Transverse colon (tissue), 4 donors: ENCODE data around the gene PRPF40B. TPM values are rescaled to one million over a fixed set of nuclear protein-coding genes. Genes with fewer than 3 reads are reported as not detected.

ENCODE experiments used
- DNase-seq: peaks from one replicate; pipeline ENCODE4 v3.0.0-alpha.2; 2019
- H3K27ac ChIP-seq, 4 donors: fragments of 200-600 bp; sonication (generic); 2 replicates each; pipeline ENCODE4 v1.5.1; 2016 to 2018; ENCODE audit warnings: inconsistent platforms in 4 of 4
- H3K27me3 ChIP-seq: fragments of 200-600 bp; sonication (generic); 2 replicates; pipeline ENCODE4 v1.5.1; 2017; ENCODE audit warnings: inconsistent platforms
- H3K36me3 ChIP-seq, 4 donors: fragments of 200-600 bp; sonication (generic); 2 replicates each; pipeline ENCODE4 v1.5.1; 2017 to 2019; ENCODE audit warnings: inconsistent platforms in 4 of 4
- H3K4me1 ChIP-seq, 4 donors: fragments of 200-600 bp; sonication (generic); 2 replicates each; pipeline ENCODE4 v1.5.1; 2017 to 2020; ENCODE audit warnings: inconsistent platforms in 4 of 4
- H3K4me3 ChIP-seq, 4 donors: fragments of 200-600 bp; sonication (generic); 1 replicate in 1 of 4; 2 replicates in 3 of 4; pipeline versions ENCODE4 v1.5.1 to v1.6.1; 2017 to 2019; ENCODE audit warnings: inconsistent platforms in 4 of 4
- H3K9me3 ChIP-seq, 2 donors: fragments of 200-600 bp; sonication (generic); 2 replicates each; pipeline ENCODE4 v1.5.1; 2017 to 2019; ENCODE audit warnings: inconsistent platforms in 2 of 2
- CTCF ChIP-seq, 5 experiments: fragments of 200-600 bp in 3 of 5; fragments of 450-650 bp in 2 of 5; sonication (generic) in 3 of 5; IDR thresholded peaks; 1 replicate in 2 of 5; 2 replicates in 3 of 5; pipeline ENCODE4 v1.5.1; 2016 to 2017; ENCODE audit warnings: antibody characterized with exemption in 5 of 5, inconsistent platforms in 3 of 5, mild to moderate bottlenecking in 2 of 5, moderate library complexity in 1 of 5
- EP300 ChIP-seq: sonication (generic); formaldehyde crosslinking; IDR thresholded peaks from one replicate; pipeline ENCODE4 v1.6.1; 2017; ENCODE audit warnings: antibody characterized with exemption, low read depth
- POLR2A ChIP-seq: fragments of 450-650 bp; IDR thresholded peaks from one replicate; pipeline ENCODE4 v1.6.1; 2016; ENCODE audit warnings: antibody characterized with exemption, mild to moderate bottlenecking, moderate library complexity
- POLR2AphosphoS5 ChIP-seq, 3 donors: sonication (generic); formaldehyde crosslinking; IDR thresholded peaks; one replicate each; pipeline ENCODE4 v1.6.1; 2016; ENCODE audit warnings: antibody characterized with exemption in 3 of 3
- WGBS, 2 donors: methylation state at CpG; one replicate each; pipeline ENCODE4 v1.1.5; 2018; ENCODE audit warnings: low coverage in 1 of 2; 5-methylcytosine and 5-hydroxymethylcytosine counted together
- in situ Hi-C, 4 donors: fragments of 200-750 bp; cut with MboI; loops; one replicate each; pipeline versions ENCODE4 v1.15.0 to v1.15.1; 2017; ENCODE audit warnings: low sequenced_read_pairs in 3 of 4, low pct_ligation_motif_present in 1 of 4, low pct_unique_long_range_greater_than_20kb in 1 of 4
- intact Hi-C: fragments of 100-400 bp; cut with DNase I; formaldehyde crosslinking; loops from one replicate; pipeline ENCODE4 v1.15.1; 2023; ENCODE audit warnings: low total_unique reads
- total RNA-seq, 4 donors: library from RNA; depleted of rRNA; stranded (reverse); fragments of >200 nt; gene quantifications; one replicate each; pipeline ENCODE4 v1.1.0, GENCODE V29; 2016

PRPF40B gene
- total RNA-seq, 4 donors from 2014 or later: 3.7 to 12.7 (median 8.7) TPM

- intact Hi-C loops (no loop called here), in situ Hi-C loops (no loop called here)
- TF ChIP-seq CTCF (IDR thresholded peaks at IDR 0.05) (no peak), EP300 (no peak), POLR2AphosphoS5 (IDR thresholded peaks at IDR 0.05) (no peak)
- no peaks in the 10 kb centered on the region for H3K9me3 ChIP-seq
- DNase-seq: no peak
- no peaks in the 10 kb centered on the region for H3K36me3 ChIP-seq
- H3K27ac ChIP-seq: no peak overlapping the region
- WGBS, 2 donors: 86% methylated on average over 1 of the region's 1 CpG; no CpG with 5 or more reads in 1 of the 2 donors
- H3K4me1 ChIP-seq: peaks cover 2 to 18% (median 12%) of the 10 kb centered on the region in 4 donors
- H3K27me3 ChIP-seq: no peaks in the 10 kb centered on the region
- H3K4me3 ChIP-seq: no peak overlapping the region
Measured at GRCh38 chr12:49626836-49627235, 3.5 kb downstream of the PRPF40B start.

DNA sequence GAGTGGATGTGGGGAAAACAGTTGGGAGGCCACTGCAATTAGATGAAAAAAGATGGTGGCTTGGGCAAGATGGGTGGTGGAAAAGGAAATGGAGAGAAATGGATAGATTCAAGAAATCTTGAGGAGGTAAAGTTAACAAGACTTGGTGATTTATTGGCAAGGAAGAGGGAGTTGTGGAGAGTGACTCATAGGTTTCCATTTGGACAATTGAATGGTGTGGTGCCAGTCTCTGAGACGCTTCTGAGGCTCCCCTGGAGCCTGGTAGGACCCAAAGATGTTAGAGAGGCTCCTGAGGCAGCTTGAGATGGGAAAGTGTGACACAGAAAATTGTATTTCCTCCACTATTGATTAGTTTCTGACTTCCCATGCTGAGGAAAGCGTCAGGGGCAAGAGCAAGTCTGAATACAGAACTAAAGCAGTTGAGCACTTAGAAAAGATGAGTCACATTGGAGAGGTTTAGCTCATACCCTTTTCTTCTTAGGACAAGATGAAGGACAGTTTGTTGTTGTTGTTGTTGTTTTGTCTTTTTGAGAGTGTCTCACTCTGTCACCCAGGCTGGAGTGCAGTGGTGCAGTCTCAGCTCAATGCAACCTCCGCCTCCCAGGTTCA is 4.5 kb downstream of the PRPF40B start:
- in situ Hi-C loops (no loop called here), intact Hi-C loops (no loop called here)
- no peaks in the 10 kb centered on the region for H3K36me3 ChIP-seq
- H3K27ac ChIP-seq: no peak overlapping the region
- no peaks in the 10 kb centered on the region for H3K27me3 ChIP-seq
- peaks cover 0 to 8% (median 3%) of the 10 kb centered on the region in 4 donors for H3K4me1 ChIP-seq
- no peak overlapping the region for H3K4me3 ChIP-seq
- 33 to 85% methylated on average over 1 to 3 of the region's 3 CpGs for WGBS, 2 donors
- TF ChIP-seq POLR2A: no peak
- no peak for TF ChIP-seq EP300
- TF ChIP-seq POLR2AphosphoS5 (IDR thresholded peaks at IDR 0.05): no peak
- TF ChIP-seq CTCF (IDR thresholded peaks at IDR 0.05): no peak
- H3K9me3 ChIP-seq: no peaks in the 10 kb centered on the region
- DNase-seq: no peak

GRCh38 chr12:49631336-49631907 is 8.1 kb downstream of the PRPF40B start:
- in situ Hi-C loops: no loop called here
- TF ChIP-seq CTCF (IDR thresholded peaks at IDR 0.05) (no peak), EP300 (no peak), POLR2AphosphoS5 (IDR thresholded peaks at IDR 0.05) (no peak), POLR2A (no peak)
- no peak for DNase-seq

GRCh38 chr12:49632401-49632800 is 9.0 kb downstream of the PRPF40B start:
- 97 to 100% methylated on average over 1 to 8 of the region's 9 CpGs for WGBS, 2 donors
- H3K9me3 ChIP-seq: no peaks in the 10 kb centered on the region
- H3K27me3 ChIP-seq: no peaks in the 10 kb centered on the region
- H3K4me1 ChIP-seq: peaks cover 0 to 10% (median 7%) of the 10 kb centered on the region in 4 donors
- intact Hi-C loops (no loop called here), in situ Hi-C loops (no loop called here)
- H3K4me3 ChIP-seq: no peak overlapping the region
- no peak for TF ChIP-seq CTCF (IDR thresholded peaks at IDR 0.05)
- TF ChIP-seq POLR2A: no peak
- no peak for TF ChIP-seq EP300
- TF ChIP-seq POLR2AphosphoS5 (IDR thresholded peaks at IDR 0.05): no peak
- no peaks in the 10 kb centered on the region for H3K36me3 ChIP-seq
- DNase-seq: no peak
- H3K27ac ChIP-seq: no peak overlapping the region

More at GRCh38 chr12:49631336-49631907, 8.1 kb downstream of the PRPF40B start:
- H3K27ac ChIP-seq: no peak overlapping the region
- no peaks in the 10 kb centered on the region for H3K36me3 ChIP-seq
- H3K27me3 ChIP-seq: no peaks in the 10 kb centered on the region
- no peaks in the 10 kb centered on the region for H3K9me3 ChIP-seq
- peaks cover 0 to 1% (median under 1%) of the 10 kb centered on the region in 4 donors for H3K4me1 ChIP-seq
- WGBS, 2 donors: 88% methylated on average over 6 of the region's 6 CpGs; no CpG with 5 or more reads in 1 of the 2 donors
- H3K4me3 ChIP-seq: no peak overlapping the region
- intact Hi-C loops: no loop called here
